Left renal cortex interstitium (tissue), 4 donors: Measurements from ENCODE around the gene PVR. TPM values are rescaled to one million over a fixed set of nuclear protein-coding genes. Genes with fewer than 3 reads are reported as not detected.
"Not testable (repeated sequence)": the region's sequence is repeated elsewhere in the genome, so short reads cannot be mapped to it uniquely, and the experiment has no call there.

Source experiments
- DNase-seq, 4 donors: peaks; one replicate each; pipeline ENCODE4 v3.0.0-alpha.2; 2013; ENCODE audit warnings: low read depth in 4 of 4, low spot score in 2 of 4, missing footprints in 1 of 4
- polyA plus RNA-seq, 4 donors: library from polyadenylated mRNA; unstranded; fragments of 120-200 nt; gene quantifications; one replicate each; pipeline ENCODE4 v1.2.1, GENCODE V29; 2013; ENCODE audit not compliant: insufficient read length in 4 of 4

PVR gene
- polyA plus RNA-seq, 4 donors = 27.4 to 42.7 (median 33.1) TPM

DNA sequence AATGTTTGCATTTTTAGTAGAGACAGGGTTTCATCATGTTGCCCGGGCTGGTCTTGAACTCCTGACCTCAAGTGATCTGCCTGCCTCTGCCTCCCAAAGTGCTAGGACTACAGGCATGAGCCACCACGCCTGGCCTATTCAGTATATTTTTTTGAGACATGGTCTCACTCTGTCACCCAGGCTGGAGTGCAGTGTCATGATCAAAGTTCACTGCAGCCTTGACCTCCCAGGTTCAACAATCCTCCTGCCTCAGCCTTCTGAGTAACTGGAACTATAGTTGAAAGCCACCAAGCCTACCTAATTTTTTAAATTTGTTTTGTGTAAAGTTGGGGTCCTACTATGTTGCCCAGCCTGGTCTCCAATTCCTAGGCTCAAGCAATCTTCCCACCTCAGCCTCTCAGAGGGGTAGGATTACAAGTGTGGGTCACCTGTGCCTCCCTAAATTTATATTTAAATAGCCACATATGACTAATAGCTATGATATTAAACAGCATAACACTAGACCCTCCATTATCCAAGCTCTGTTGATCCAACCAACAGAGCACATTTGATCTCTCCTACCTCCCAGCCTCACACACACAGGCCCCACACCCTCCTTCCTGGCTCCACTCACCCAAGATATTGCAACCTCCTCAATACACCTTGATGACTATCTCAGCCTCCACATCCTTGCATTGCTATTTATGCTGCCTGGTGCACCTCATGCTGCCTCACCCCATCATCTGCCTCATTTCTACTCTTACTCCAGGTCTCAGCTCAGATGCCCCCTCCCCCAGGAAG, 25.5 kb downstream of the PVR start:
- DNase-seq = no peak

DNA sequence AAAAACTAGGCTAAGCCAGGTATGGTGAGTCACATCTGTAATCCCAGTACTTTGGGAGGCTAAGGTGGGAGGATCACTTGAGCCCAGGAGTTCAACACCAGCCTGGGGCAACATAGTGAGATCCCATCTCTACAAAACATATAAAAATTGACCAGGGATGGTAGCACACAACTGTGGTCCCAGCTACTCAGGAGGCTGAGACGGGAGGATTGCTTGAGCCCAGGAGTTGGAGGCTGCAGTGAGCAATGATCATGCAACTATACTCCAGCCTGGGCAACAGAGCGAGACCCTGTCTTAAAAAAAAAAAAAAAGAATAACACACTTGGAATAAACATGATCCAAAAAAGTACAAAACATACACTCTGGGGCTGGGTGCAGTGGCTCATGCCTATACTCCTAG, 26.3 kb downstream of the PVR start:
- DNase-seq = not testable (repeated sequence)

DNA sequence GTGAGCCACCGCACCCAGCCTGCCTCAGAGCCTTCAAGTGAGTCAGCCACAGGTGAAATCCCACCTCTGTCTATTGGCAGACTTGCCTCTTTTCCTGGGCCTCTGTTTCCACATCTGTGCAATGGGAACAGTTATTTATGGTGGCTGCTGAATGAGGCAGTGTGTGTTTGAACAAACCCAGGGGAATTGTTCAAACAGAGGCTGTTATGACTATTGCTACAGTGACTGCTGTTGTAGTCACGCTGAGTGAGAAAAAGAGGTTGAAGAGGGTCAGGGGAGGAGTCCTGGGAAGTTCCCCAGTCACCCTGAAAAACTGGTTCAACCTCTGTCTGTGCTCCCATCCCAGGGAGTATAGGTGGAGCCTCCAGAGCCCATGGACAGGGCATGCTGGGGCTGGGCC, 27.7 kb downstream of the PVR start, which contains the start of gene CEACAM19:
Gene CEACAM19, plus strand, starts transcription at position 83 of the 400 bp plus-strand sequence. CDS start 450 bp downstream, outside the sequence.
- DNase-seq = no peak

DNA sequence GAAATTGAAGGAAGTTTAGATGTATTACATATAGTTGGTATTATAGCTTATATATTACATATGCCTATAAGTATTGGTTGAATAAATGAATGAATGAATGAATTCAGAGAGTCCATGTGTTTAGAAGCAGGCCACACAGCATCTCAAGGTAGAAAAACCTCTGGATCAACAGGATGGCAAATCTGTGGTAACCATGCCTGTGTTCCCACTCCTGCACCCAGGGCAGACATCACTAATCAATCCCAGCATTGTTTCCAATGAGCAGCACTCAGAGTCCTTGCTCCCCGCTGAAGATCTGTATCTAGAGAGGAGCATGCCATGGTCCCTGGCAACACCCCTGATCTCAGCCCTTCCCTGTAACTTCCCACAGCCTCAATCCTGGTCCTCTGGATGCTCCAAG, 28.5 kb downstream of the PVR start:
- DNase-seq = no peak

DNA sequence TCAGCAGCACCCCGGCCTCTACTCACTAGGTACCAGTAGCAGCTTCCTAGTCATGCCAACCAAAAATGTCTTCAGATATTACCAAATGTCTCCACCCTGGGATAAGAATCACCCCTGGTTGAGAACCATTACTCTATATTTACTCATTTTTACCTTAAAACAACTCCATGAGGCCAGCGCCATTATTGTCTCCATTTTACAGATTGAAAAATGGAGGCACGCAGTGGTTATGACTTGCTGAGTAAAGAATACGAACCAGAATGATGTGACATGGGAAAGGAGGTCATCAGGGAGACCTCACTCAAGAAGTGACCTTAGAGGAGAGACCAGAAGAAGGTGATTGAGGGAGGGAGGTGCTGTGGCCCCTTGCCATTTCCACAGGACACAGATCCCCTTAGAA, 29.8 kb downstream of the PVR start:
- DNase-seq = no peak

DNA sequence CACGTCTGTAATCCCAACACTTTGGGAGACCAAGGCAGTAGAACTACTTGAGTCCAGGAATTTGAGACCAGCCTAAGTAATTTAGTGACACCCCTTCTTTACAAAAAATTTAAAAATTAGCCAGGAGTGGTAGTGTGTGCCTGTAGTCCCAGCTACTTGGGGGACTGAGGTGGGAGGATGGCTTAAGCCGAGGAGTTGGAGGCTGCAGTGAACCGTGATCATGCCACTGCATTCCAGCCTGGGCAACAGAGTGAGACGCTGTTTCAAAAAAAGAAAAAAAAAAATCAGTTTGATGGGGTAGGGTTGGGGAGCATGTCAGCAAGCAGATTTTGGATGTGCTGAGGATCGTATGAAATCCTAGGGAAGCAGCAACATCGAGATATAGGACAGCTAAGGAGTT, 31.8 kb downstream of the PVR start:
- no peak for DNase-seq

DNA sequence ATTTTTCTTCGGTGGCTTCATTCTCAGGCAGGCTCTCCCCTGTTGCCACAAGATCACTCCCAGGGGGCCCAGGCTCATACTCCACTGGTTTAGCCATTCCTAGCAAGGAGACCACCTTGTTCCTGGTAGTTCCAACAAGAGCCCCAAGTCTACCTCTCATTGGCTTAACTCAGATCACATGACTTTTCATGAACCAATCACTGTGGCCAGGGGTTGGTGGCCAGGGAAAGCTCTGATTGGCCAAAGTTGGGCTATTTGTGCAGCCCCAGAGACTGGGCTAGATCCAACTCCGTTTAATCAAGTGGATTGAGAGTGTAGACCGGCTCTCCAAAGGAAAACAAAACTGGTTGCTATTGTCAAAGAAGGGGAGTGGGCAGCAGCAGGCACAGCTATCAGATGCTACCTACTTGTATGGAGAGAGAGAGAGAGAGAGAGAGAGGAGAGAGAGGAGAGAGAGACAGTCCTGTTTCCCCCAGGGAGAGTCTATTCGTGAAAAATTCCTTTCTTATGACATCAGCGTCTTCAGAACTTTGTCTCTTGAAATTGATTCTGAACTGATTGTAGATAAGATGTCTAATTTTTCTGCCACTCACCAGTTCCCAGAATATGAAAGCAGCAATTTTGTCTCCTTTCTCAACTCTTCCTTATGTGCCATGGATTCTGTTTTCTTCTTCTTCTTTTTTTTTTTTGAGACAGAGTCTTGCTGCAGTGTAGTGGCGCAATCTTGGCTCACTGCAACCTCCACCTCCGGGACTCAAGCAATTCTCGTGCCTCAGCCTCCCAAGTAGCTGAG, 33.5 kb downstream of the PVR start:
- DNase-seq = no peak

DNA sequence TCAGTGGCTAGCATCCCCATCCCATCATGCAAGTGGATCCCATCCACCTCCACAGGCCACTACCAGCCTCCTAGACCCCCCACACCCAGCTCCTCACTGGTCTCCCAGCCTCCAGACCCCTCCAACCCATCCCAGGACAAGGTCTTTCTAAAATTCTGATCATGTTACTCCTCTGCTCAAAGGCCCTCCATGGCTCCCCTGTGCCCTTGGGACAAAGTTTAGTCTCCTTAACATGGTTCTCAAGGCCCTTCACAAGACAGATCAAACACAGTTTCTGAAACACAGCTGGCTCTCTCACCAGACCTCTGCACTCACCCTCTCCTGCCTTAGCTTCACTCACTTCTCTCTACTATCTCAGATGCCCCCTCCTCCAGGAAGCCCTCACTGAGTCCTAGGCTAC, 36.8 kb downstream of the PVR start:
- no peak for DNase-seq

DNA sequence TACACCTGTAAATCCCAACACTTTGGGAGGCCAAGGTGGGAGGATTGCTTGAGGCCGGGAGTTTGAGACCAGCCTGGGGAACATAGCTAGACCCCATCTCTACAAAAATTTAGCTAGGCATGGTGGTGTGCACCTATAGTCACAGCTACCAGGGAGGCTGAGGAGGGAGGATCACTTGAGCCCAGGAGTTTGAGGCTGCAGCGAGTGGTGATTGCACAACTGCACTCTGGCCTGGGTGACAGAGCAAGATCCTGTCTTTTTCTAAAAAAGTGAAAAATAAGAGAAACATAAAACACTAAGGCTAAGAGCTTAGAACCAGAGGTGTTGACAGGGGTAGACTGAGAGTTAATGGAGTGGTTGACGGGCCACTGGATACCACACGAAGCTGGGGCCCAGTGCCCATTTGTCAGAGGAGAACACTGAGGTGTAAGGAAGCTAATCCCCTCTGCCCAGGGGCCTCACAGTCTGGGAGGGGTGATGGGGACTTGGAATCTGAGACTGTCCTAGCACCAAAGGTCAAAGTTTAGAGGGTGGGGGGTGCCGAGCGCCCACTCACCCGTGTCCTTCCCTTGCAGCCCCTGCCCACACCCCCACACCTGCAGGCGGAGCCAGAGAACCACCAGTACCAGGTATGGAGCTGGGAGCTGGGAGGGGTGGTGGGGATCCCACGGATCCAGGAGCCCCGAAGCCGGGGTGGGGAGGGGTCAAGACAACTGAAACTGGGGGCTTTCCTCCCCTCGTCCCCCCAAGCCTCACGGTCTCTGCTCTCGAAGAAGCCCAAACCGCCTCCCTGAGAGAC, 38.5 kb downstream of the PVR start:
- DNase-seq = no peak

DNA sequence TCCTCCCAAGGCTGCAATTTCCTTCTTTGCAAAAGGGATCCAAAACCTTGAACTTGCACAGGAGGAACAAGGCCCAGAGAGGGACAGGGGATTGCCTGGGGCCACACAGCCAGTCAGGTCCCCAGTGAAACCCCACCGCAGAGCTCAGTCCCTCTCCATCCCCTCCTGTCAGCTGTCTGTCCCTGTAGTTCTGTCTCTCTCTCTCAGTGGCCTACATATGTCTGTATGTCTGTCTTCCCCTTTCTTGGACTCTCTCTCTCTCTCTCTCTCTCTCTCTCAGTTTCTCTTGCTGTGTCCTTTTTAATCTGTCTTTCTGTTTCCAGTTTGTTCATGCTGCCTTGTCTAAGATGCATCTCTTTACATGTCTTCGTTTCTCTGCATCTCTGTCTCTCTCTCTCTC, 39.1 kb downstream of the PVR start:
- no peak for DNase-seq

DNA sequence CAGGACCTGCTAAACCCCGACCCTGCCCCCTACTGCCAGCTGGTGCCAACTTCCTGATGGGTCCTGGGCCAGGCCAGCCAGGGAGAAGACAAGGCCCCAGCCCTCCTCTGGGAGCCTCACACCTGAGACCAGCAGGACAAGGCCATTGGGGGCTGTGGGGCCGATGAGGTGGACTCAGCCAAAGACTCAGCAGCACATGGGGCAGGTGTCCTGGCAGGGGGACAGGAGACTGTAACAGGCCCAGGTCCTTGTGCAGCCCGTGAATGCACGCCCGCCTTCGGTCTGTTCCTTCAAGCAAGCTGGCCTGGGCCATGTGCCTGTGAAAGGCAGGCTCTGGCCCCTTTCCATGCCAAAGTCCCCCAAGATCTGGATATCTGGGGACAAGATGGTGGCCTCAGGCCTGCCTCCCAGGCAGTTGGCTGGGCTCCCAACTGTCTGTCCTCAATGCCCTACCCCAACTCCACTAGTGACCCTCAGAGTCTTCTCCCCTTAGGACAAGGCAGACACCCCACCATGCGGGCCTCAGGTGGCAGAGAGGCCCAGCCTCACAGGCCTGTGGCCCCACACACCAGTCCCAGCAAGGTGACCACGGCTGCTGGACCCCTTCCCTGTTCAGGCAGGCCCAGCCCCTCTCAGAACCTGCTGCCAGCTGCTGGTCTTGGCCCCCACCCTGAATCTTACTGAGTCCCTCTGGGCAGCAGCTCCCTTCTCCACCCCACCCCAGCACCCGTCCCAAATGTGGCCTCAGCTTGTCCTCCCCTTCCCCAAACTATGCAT, 39.9 kb downstream of the PVR start:
- DNase-seq = no peak

DNA sequence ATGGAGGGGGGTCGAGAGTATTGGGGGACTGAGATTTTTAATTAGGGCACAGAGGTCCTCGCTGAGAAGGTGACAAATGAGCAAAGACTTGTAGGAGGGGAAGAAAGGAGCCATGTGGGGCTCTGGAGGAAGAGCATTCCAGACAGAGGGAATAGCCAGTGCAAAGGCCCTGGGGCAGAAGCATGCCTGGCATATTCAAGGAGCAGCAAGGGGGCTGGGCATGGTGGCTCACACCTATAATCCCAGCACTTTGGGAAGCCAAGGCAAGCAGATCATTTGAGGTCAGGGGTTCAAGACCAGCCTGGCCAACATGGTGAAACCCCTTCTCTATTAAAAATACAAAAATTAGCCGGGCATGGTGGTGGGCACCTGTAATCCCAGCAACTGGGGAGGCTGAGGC, 40.7 kb downstream of the PVR start:
- not testable (repeated sequence) for DNase-seq

DNA sequence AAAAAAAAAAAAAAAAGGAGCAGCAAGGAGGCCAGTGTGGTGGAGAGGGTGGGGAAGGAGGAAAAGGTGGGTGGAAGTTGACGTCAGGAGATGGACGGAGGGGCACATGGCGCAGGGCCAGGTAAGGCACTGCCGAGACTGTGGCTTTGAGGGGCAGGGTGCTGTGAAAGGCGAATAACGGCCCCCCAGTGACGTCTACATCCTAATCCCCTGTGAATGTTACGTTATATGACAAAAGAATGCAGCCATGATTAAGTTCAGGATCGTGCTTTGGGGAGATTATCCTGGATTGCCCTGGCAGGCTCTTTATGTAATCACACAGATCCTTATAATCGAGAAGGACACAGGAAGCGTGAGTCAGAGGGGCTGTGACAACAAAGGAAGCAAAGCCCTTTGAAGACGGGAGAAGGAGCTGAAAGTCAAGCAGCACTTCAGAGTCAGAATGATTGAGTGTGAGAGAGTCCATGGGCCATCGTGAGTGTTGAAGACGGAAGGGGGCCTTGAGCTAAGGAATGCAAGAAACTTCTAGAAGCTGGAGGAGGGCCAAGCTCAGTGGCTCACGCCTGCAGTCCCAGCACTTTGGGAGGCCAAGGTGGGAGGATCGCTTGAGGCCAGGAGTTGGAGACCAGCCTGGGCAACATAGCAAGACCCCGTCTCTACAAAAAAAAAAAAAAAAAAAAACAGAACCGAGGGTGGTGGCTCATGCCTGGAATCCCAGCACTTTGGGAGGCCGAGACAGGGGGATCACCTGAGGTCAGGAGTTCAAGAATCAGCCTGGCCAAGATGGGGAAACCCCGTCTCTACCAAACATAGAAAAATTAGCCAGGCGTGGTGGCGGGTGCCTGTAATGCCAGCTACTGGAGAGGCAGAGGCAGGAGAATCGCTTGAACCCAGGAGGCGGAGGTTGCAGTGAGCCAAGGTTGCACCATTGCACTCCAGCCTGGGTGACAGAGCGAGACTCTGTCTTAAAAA, 41.5 kb downstream of the PVR start:
- DNase-seq = no peak

DNA sequence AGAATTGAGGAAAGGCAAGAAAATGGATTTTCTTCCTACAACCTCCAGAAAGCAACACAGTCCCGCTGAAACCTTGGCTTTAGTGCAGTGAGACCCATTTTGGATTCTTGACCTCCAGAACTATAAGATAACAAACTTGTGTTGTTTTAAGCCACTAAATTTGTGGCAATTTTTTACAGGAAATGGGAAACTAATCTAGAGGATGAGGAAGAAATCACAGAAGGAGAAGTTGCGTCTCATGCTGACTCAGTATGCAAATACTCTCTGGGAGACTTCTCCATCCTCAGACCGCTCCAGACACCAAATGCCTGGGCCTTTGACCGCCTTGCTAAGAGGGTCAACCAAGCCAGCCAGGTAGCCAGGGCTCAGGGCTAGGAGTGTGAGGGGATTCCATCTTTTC, 42.2 kb downstream of the PVR start:
- no peak for DNase-seq

DNA sequence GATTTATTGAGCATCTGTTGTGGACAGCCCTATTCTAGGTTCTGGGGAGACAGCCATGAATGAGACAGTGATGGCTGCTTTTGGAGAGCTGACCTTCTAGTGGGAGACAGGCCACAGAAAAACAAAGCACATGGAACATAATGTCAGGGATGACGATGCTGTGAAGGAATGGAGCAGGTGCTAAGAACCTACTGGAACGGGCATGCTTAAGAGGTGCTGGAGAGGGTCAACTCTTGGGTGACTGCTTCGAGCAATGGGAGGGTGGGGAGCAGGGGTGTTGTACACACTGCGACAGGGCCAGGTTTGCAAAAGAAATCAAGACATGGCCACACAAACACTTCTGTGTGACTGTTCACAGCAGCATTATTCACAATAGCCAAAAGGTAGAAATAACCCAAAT, 43.2 kb downstream of the PVR start:
- no peak for DNase-seq

DNA sequence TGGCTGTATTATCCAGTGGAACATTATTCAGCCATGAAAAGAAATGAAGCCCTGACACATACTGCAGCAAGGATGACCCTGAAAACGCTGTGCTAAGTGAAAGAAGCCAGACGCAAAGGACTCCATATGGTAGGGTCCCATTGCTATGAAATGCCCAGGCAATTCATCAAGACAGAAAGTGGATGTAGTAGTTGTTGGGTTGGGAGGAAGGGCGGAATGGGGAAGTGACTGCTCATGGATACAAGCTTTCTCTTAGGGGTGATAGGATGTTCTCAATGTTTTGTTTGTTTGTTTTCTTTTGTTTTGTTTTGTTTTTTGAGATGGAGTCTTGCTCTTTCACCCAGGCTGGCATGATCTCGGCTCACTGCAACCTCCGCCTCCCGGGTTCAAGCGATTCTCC, 44.2 kb downstream of the PVR start:
- no peak for DNase-seq

DNA sequence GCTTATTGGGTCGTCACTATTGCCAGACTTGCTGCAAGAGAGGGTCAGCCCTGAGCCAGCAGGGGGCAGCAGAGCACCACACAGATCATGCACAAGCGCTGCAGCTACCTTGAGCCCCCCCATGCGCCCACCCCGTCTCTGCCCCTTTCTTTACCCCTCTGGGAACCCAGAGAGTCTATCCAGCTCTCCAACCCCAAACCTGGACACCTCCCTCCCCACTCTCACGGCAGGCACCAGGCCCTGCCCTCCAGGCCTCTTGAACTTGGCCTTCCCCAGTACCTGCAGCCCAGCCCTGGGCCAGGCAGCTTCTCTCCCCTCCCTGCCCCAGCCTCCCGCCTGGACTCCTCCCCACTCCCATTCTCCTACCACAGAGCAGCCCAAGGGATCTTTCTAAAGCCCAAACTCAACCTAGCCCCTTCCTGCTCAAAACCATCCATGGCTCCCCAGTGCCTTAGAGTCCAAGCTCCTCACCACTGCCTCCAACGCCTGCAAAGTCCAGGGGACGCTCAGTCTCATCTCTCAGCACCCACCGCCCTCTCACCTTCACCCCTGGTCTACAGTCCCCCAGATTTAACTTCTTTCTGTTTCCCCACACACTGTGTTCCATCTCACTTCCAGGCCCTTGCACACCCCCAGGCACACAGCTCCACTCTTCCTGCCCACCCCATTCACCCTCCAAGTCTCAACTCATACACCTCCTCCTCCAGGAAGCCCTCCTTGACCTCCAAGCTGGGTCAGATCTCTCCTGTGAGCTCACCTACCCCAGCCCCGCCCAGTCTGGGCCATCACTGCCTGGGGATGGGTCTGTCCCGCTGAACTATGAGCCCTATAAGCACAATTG, 45.8 kb downstream of the PVR start:
- peak in 1 of 4 donors; percentile 56 for DNase-seq

DNA sequence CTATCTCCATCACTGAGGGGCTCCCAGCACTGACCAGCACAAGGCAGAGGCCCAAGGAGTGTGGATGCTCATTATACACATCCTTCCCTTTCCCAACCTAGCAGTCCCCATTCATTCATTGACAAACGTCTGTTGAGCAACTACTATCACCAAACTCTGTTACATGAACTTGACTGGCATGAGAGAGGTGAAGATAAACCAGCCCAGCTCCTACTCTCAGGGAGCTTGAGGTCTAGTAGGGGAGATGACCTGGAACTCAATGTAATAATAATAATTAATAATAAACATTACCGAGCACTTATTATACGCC, 46.4 kb downstream of the PVR start:
- DNase-seq = no peak

DNA sequence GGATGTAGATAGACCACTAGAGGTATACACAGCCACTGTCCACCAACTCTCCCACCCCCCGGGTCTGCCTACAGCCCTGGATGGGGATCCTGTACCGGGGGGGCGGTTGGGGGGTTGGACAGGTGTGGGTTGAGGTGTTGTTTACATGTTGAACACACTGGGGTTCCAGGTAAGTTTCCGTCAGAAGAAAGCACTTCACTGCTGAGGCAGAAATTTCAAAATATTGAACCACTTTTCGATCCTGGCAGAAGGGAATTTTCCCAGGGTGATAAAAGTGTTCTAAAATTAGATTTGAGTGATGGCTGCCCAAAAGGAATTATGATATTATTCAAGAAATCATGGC, 48.6 kb downstream of the PVR start:
- DNase-seq = no peak
